GM19025 (cell line): Measurements from ENCODE around the gene GPR179.

ENCODE experiments used
- ATAC-seq: cut with Tn5 transposase; IDR thresholded peaks from one replicate; pipeline ENCODE4 v1.9.1; 2021; ENCODE audit warnings: mild to moderate bottlenecking, low read depth, moderate library complexity; ENCODE audit not compliant: unreplicated experiment

GPR179 gene, protein sequence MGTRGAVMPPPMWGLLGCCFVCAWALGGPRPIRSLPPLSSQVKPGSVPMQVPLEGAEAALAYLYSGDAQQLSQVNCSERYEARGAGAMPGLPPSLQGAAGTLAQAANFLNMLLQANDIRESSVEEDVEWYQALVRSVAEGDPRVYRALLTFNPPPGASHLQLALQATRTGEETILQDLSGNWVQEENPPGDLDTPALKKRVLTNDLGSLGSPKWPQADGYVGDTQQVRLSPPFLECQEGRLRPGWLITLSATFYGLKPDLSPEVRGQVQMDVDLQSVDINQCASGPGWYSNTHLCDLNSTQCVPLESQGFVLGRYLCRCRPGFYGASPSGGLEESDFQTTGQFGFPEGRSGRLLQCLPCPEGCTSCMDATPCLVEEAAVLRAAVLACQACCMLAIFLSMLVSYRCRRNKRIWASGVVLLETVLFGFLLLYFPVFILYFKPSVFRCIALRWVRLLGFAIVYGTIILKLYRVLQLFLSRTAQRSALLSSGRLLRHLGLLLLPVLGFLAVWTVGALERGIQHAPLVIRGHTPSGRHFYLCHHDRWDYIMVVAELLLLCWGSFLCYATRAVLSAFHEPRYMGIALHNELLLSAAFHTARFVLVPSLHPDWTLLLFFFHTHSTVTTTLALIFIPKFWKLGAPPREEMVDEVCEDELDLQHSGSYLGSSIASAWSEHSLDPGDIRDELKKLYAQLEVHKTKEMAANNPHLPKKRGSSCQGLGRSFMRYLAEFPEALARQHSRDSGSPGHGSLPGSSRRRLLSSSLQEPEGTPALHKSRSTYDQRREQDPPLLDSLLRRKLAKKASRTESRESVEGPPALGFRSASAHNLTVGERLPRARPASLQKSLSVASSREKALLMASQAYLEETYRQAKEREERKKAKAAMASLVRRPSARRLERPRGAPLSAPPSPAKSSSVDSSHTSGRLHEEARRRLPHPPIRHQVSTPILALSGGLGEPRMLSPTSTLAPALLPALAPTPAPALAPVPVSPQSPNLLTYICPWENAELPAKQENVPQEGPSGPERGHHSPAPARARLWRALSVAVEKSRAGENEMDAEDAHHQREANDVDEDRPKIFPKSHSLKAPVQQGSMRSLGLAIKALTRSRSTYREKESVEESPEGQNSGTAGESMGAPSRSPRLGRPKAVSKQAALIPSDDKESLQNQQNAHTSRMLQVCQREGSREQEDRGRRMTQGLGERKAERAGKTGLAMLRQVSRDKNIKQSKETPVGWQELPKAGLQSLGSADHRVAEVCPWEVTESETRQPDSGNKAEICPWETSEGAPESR (N-terminal part only)

DNA sequence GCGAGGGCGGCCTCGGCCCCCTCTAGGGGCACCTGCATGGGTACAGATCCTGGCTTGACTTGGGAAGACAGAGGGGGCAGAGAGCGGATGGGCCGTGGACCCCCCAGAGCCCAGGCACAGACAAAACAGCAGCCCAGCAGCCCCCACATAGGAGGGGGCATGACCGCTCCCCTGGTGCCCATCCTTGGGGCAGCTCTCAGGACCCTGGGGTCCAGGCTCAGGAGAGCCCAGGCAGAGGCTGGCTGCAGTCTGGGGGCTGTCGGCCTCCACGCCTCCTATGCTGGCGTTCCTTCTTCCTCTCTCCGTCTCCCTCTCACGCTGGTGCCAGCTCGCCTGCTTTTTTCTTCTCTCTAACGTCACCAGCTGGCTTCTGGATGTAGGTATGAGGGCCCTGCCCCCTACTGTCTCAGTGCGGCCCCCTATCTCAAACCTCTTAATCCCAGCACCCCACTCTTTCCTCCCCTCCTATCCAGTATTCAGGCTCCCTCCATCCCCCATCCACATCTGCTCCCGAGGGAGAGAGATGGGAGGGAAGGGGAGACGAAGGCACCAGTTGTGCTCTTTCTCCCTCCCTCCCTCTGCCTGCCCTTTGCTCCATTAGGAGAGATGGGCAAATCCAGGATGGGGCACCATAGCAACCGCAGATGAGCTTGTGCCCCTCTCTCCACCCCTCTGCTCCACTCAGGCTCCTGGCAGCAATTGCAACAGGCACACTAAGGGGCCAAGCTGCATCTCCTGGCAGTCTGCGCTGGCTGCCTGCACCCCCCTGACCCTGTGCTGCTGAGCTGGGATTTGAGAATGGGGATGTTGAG lies at the start of gene GPR179:
GPR179 (minus strand) TSS at position 349 of the 812 bp plus-strand sequence; CDS start at position 182, 167 bp downstream.
- ATAC-seq: no peak

DNA sequence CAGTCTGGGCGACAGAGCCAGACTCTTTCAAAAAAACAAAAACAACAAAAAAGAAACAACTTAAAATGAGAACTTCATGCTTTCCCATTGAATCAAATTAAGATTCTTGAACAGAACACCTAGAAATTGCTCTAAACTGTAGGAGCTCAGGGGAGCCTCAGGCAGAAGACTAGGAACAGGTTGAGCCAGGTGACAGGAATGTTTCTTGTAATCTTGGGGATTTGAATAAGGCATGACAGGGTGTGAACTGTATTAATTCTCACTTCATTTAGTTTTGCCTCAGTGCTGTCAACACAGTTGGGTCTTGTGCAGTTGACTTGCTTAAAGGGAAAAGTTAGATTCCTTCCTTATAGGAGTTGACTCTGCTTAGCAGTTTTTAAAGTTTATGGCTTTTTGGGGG lies 35.7 kb upstream of the GPR179 start:
- no peak for ATAC-seq

DNA sequence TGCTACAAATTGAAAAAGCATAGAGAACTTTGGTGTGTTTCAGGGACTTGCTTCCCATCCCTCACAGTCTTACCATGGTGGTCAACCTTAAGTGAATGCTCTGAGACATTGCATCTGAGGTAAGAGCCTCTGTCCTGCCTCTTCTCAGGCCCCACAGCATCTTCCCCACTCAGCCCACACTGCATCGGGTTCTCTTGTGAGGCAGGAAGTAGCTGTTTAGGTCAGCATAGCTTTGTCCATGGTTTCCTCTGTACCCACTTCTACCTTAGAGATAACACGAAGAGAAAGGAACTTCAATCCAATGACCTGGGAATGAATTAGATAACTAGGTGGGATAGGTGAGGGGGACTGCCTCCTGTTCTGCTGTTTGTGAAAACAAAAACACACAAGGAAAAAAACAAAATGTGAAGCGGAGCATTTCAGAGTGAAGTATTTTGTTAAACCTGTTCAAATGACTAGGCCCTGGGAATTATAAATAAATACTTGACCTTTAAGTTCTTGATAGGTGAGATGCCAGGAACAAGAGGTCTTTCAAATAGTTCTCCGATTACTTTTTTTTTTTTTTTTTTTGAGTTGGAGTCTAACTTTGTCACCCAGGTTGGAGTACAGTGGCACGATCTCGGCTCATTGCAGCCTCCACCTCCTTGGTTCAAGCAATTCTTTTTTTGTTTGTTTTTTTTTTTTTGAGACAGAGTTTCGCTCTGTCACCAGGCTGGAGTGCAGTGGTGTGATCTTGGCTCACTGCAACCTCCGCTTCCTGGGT lies 25.5 kb upstream of the GPR179 start:
- no peak for ATAC-seq

- ATAC-seq: no peak
Measured at GRCh38 chr17:38364741-38365140, 21.0 kb upstream of the GPR179 start.

DNA sequence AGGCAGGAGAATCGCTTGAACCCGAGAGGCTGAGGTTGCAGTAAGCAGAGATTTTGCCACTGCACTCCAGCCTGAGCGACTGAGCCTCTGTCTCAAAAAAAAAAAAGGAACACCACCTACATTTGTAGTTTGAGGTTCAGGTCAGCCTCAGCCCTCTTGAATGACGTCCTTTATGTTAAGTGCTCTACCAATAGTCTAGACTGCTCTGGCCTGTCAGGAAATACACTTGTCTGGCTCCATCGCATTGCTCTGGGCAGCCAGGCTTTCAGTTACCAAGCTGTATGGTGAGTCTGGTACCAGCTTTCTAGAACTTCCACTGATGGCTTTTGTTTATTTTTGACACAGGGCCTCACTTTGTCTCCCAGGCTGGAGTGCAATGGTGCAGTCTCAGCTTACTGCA lies 19.3 kb upstream of the GPR179 start:
- ATAC-seq: no peak

- ATAC-seq: no peak
Measured at GRCh38 chr17:38361694-38362465, 18.1 kb upstream of the GPR179 start.

GRCh38 chr17:38358586-38359513 lies 15.1 kb upstream of the GPR179 start:
- ATAC-seq: no peak

DNA sequence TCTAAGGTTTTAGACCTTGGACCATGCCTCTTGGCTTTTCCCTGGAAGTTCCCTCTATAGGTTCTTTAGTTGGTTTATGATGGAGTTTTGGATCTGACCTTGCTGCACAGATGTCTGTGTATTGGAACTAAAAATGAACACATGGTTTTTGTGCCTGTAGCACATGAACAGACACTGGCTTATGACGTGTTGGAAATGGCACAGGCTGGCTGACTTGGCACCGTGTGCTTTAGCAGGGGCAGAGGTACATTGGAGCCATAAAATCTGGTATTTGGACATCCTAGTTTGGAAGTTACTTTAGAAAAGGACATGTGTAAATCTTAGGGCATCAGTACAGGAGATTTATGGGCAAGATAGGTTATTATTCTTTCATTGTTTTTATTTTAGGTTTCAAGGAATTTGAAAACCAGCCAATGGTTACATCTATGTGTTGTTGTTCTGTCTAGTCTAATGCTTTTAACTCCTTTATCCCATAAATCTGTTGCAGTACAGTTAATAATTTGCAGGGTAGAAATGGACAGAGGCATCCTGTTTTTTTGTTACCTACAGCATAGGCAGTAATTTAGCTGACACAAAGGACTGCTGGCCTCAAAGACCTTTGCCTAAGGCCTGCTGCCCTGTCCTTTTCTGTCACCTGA lies 13.8 kb upstream of the GPR179 start:
- ATAC-seq: no peak

DNA sequence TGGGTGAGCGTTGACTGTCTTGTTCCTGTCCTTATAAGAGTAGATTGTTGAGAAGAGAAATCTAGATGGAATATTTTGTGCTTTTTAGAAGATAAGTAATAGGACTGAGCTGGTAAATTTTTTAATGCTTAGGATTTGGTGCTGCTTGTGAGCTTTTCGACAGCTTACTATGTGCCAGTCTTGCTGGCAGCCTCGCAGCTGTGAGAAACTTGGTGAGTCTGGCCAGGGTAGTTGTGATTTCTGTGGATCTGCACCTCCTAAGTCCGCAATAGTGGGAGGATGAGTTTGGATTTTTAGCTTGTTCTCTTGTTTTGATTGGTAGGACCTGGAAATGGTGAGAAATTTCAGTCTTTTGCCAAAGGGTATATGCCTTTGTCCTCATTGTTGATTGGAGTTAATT lies 11.5 kb upstream of the GPR179 start:
- no peak for ATAC-seq

DNA sequence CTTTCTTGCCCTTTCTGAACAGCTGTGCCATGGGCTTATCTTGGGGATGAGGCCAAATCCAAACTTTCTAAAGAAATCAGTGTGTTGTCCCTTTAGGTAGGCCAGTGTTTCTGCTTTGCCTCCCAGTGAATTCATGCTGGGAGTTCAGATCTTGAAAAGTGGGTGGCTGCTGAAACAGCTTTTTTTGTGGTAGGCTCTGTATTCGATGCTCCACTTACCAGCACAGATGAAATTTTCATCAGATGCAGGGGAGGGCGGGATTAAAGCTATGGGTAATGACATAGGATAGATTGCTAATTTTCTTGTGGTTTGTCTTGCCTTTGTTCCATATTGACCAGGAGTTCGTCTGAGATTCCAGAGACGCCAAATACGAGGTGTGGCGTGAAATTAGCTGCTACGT lies 10.7 kb upstream of the GPR179 start:
- ATAC-seq: no peak

- no peak for ATAC-seq
Measured at GRCh38 chr17:38353668-38354067, 9.9 kb upstream of the GPR179 start.

DNA sequence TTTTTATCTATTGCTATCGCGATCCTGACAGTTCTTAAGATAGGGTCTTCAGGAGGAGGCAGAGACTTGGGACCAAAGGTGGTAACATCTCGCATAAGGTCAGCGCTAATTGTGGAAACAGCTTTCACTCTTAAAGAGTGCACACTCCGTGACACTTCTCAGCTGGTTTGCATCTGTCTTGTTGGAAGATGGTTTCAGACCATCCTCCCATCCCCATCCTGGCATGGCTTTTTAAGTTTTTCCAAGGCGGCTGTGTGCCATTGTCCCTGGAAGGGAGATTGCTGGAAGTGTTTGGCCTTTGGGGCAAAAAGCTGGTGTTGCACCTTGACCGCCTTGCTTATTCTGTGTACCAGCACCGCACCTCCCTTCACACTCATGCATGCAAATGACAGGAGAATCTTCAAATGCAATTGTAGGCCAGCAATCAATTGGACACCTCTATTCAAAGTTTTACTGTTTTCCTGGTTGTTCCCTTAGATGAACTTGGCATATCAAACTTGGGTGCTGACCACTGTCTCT lies 9.4 kb upstream of the GPR179 start:
- no peak for ATAC-seq

GRCh38 chr17:38352245-38353085 lies 8.7 kb upstream of the GPR179 start:
- no peak for ATAC-seq

DNA sequence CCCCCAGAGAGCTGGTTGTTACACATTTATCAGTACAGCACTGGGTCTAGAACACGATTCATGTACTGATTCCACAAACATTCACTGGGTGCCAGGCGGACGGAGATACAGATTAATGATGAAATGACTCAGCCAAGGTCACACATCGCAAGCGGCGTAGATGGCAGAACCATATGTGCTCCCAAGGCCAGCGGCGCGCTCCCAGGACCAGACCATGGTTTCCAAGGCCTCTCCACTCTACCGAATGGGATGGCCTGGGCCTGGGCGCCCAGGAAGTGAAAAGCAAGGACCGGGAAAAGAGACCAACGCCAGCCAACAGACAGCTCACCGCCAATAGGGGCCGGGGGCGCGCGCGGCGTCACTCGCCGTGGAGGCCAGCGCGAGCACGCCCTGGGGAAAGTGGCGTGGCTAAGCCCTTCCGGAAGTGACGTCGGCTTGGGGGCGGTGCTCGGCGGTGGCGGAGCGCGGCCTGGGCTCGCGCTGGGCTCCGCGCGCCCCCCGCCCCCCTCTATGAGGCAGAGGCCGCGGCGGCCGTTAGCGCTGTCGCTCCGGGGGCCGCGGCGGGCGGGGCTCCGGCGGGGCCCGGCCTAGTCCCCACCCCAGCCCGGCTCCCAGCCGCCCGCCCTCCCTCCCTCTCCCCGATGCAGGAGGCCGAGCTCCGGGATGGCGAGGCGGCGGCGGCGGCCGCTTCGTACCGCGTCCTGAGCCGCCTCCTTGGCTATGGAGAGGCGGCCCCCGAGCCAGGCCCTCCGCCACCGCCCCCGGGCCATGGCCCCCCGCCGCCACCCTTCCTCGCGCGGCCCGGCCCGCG lies 7.9 kb upstream of the GPR179 start, which contains the start of gene SOCS7:
SOCS7 (plus strand) TSS at position 433 of the 811 bp plus-strand sequence; CDS start at position 642, 209 bp downstream.
- peak; percentile 92 for ATAC-seq

DNA sequence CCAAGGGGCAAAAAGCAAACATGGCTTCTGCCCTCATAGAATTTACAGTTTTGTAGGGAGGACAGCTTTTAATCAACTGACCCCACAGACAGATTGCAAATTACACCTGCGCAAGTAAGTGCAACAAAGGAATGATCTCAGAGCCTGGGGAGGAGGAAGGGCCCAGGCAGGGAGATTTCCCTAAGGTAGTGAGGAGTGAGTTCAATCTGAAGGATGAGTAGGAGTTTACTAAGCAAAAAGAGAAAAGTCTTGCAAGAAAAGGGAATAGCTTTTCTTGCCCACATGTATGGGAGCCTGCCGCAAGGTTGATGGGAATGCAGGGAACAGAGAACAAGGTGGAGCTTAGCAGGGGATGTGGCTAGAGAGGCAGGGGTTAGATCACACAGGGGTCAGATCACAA lies 6.3 kb upstream of the GPR179 start:
- ATAC-seq: no peak
